Fibroblast of lung (primary cell): ENCODE measurements around the gene ZSCAN1.

Experiments used
- EZH2 ChIP-seq: IDR thresholded peaks from 2 replicates; pipeline ENCODE4 v1.5.1; 2012; ENCODE audit warnings: low read length, control low read depth, mild to moderate bottlenecking; ENCODE audit errors: missing control alignments
- TF ChIP-seq, protein P1 (sequence below), 2 donors: IDR thresholded peaks in 1 of 2; conservative IDR thresholded peaks in 1 of 2; 1 replicate in 1 of 2; 2 replicates in 1 of 2; pipeline ENCODE4 v1.5.1; 2011 to 2012; ENCODE audit warnings: low read length in 2 of 2, control low read depth in 1 of 2, inconsistent platforms in 1 of 2, low read depth in 1 of 2, mild to moderate bottlenecking in 1 of 2

DNA sequence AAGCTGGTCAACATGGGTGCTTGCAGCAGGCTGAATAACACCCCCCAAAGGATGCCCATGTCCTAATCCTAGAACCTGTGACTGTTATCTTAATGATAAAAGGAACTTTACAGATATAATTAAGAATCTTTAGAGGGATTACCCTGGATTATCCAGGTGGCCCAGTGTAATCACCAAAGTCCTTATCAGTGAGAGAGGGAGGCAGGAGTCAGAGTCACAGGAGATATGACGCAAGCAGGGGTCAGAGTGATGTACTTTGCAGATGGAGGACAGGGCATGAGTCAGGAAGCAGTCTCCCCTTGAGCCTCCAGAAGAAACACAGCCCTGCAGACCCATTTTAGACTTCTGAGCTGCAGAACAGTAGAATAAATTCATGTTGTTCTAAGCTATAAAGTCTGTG lies 41.0 kb upstream of the ZSCAN1 start:
- TF ChIP-seq, protein P1, sequence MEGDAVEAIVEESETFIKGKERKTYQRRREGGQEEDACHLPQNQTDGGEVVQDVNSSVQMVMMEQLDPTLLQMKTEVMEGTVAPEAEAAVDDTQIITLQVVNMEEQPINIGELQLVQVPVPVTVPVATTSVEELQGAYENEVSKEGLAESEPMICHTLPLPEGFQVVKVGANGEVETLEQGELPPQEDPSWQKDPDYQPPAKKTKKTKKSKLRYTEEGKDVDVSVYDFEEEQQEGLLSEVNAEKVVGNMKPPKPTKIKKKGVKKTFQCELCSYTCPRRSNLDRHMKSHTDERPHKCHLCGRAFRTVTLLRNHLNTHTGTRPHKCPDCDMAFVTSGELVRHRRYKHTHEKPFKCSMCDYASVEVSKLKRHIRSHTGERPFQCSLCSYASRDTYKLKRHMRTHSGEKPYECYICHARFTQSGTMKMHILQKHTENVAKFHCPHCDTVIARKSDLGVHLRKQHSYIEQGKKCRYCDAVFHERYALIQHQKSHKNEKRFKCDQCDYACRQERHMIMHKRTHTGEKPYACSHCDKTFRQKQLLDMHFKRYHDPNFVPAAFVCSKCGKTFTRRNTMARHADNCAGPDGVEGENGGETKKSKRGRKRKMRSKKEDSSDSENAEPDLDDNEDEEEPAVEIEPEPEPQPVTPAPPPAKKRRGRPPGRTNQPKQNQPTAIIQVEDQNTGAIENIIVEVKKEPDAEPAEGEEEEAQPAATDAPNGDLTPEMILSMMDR (conservative IDR thresholded peaks at IDR 0.05 in 1 of 2, IDR thresholded peaks at IDR 0.05 in 1 of 2; ENCODE audit: low read depth in 1 of 2, low read length in 2 of 2) = no peak
- TF ChIP-seq EZH2 = no peak
